GM21515 (cell line): ENCODE results near the gene NAA60.

Experiments
- ATAC-seq: cut with Tn5 transposase; IDR thresholded peaks from one replicate; pipeline ENCODE4 v1.9.1; 2021; ENCODE audit not compliant: unreplicated experiment

The NAA60 gene

DNA sequence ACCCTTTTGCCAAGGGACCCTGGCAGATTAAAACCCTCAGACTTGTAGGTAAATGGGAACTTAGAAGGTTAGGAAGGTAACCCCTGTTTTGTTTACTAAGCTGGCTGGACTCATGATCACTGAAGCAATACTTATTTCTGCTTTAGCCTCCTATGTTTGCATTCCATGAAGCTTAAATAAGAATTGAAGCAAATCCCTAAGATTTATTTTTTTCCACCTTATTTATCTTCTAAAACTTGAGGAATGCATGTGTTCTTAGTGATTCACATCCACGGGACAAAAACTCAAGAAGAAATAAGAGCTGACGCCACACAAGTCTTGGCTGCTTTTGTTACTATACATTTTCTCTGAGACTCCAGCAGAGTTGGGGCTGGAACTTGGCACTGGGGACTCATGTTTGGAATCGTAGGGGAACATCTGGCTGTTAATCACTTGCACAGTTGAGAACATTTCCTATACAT, 92.8 kb downstream of the NAA60 start:
- no peak for ATAC-seq
